ES-I3 (cell line): ENCODE data around the gene PRR23E.

ENCODE experiments used
- H3K36me3 ChIP-seq: 2 replicates; pipeline ENCODE4 v1.6.1; 2013; ENCODE audit warnings: mild to moderate bottlenecking, low read length, control low read depth, moderate library complexity; ENCODE audit not compliant: insufficient read depth
- H3K4me1 ChIP-seq: 2 replicates; pipeline ENCODE4 v1.6.1; 2013; ENCODE audit warnings: mild to moderate bottlenecking, control low read depth, low read length; ENCODE audit not compliant: insufficient read depth
- H3K9ac ChIP-seq: 2 replicates; pipeline ENCODE4 v1.6.1; 2013; ENCODE audit warnings: low read depth, mild to moderate bottlenecking, low read length, moderate library complexity
- H3K9me3 ChIP-seq: 2 replicates; pipeline ENCODE4 v1.6.1; 2013; ENCODE audit warnings: mild to moderate bottlenecking, low read length, moderate library complexity; ENCODE audit not compliant: control insufficient read depth, insufficient read depth

PRR23E gene

GRCh38 chr3:127215714-127216414 lies 22.9 kb downstream of the PRR23E start:
- no peak overlapping the region for H3K9ac ChIP-seq
- no peaks in the 10 kb centered on the region for H3K36me3 ChIP-seq
- H3K9me3 ChIP-seq = no peaks in the 10 kb centered on the region
- no peaks in the 10 kb centered on the region for H3K4me1 ChIP-seq

GRCh38 chr3:127216415-127217261 lies 23.7 kb downstream of the PRR23E start:
- Histone ChIP-seq H3K36me3 (no peaks in the 10 kb centered on the region), H3K4me1 (no peaks in the 10 kb centered on the region), H3K9me3 (no peaks in the 10 kb centered on the region), H3K9ac (no peak overlapping the region)

- Histone ChIP-seq H3K36me3 (no peaks in the 10 kb centered on the region), H3K4me1 (no peaks in the 10 kb centered on the region), H3K9me3 (no peaks in the 10 kb centered on the region), H3K9ac (no peak overlapping the region)
Measured at GRCh38 chr3:127217596-127218453, 24.9 kb downstream of the PRR23E start.

GRCh38 chr3:127218454-127218922 lies 25.6 kb downstream of the PRR23E start:
- H3K9me3 ChIP-seq = no peaks in the 10 kb centered on the region
- H3K4me1 ChIP-seq = no peaks in the 10 kb centered on the region
- H3K9ac ChIP-seq = no peak overlapping the region
- no peaks in the 10 kb centered on the region for H3K36me3 ChIP-seq

GRCh38 chr3:127220497-127220896 lies 27.6 kb downstream of the PRR23E start:
- no peak overlapping the region for H3K9ac ChIP-seq
- no peaks in the 10 kb centered on the region for H3K9me3 ChIP-seq
- no peaks in the 10 kb centered on the region for H3K4me1 ChIP-seq
- H3K36me3 ChIP-seq = no peaks in the 10 kb centered on the region

- peaks cover 3% of the 10 kb centered on the region; the same call in 1 of the 2 replicates for H3K9me3 ChIP-seq
- H3K36me3 ChIP-seq = no peaks in the 10 kb centered on the region
- H3K4me1 ChIP-seq = no peaks in the 10 kb centered on the region
- H3K9ac ChIP-seq = no peak overlapping the region
Measured at GRCh38 chr3:127221037-127221436, 28.1 kb downstream of the PRR23E start.

- Histone ChIP-seq H3K9me3 (peaks cover 4% of the 10 kb centered on the region; the same call in 1 of the 2 replicates), H3K36me3 (no peaks in the 10 kb centered on the region), H3K4me1 (no peaks in the 10 kb centered on the region), H3K9ac (no peak overlapping the region)
Measured at GRCh38 chr3:127221446-127222035, 28.6 kb downstream of the PRR23E start.

- no peaks in the 10 kb centered on the region for H3K4me1 ChIP-seq
Measured at GRCh38 chr3:127222163-127222562, 29.2 kb downstream of the PRR23E start.

GRCh38 chr3:127222664-127223063 lies 29.7 kb downstream of the PRR23E start:
- Histone ChIP-seq H3K9me3 (peaks cover 4% of the 10 kb centered on the region; the same call in 1 of the 2 replicates), H3K9ac (no peak overlapping the region), H3K36me3 (no peaks in the 10 kb centered on the region), H3K4me1 (no peaks in the 10 kb centered on the region; the same call in 1 of the 2 replicates)

More at GRCh38 chr3:127222163-127222562, 29.2 kb downstream of the PRR23E start:
- no peaks in the 10 kb centered on the region for H3K36me3 ChIP-seq
- no peak overlapping the region for H3K9ac ChIP-seq
- H3K9me3 ChIP-seq = peaks cover 4% of the 10 kb centered on the region; the same call in 1 of the 2 replicates

- no peaks in the 10 kb centered on the region for H3K36me3 ChIP-seq
- peaks cover 4% of the 10 kb centered on the region; the same call in 1 of the 2 replicates for H3K9me3 ChIP-seq
- no peak overlapping the region for H3K9ac ChIP-seq
- no peaks in the 10 kb centered on the region; the same call in 1 of the 2 replicates for H3K4me1 ChIP-seq
Measured at GRCh38 chr3:127224118-127224517, 31.2 kb downstream of the PRR23E start.

- Histone ChIP-seq H3K4me1 (no peaks in the 10 kb centered on the region; the same call in 1 of the 2 replicates), H3K36me3 (no peaks in the 10 kb centered on the region), H3K9me3 (peaks cover 4% of the 10 kb centered on the region; the same call in 1 of the 2 replicates), H3K9ac (peak overlapping the region; percentile 29; the same call in 1 of the 2 replicates)
Measured at GRCh38 chr3:127226457-127226856, 33.5 kb downstream of the PRR23E start.

GRCh38 chr3:127226946-127227842 lies 34.3 kb downstream of the PRR23E start:
- peaks cover 4% of the 10 kb centered on the region; the same call in 1 of the 2 replicates for H3K9me3 ChIP-seq
- H3K36me3 ChIP-seq = no peaks in the 10 kb centered on the region
- peak overlapping the region; percentile 29; the same call in 1 of the 2 replicates for H3K9ac ChIP-seq
- no peaks in the 10 kb centered on the region; the same call in 1 of the 2 replicates for H3K4me1 ChIP-seq

- H3K9me3 ChIP-seq = peaks cover 4% of the 10 kb centered on the region; the same call in 1 of the 2 replicates
- no peaks in the 10 kb centered on the region; the same call in 1 of the 2 replicates for H3K4me1 ChIP-seq
- no peaks in the 10 kb centered on the region for H3K36me3 ChIP-seq
- H3K9ac ChIP-seq = no peak overlapping the region
Measured at GRCh38 chr3:127228866-127229265, 35.9 kb downstream of the PRR23E start.
